IMR-90 (cell line): ENCODE measurements around the gene TSGA10. TPM values are rescaled to one million over a fixed set of nuclear protein-coding genes. Genes with fewer than 3 reads are reported as not detected.

ENCODE experiments used
- ATAC-seq: fragments of 200-7000 bp; cut with Tn5 transposase; 2 replicates; pipeline ENCODE4 v1.9.1; 2020; ENCODE audit warnings: low read depth, mild to moderate bottlenecking, moderate library complexity
- BruUV-seq: library from RNA; stranded (reverse); fragments of 400-500 nt; replicated peaks from 2 replicates; lab custom pipeline; 2021; lab: Mats Ljungman, UMichigan
- CTCF ChIA-PET: fragments of 300-600 bp; formaldehyde crosslinking; extraction: SDS; loops from one replicate; lab custom pipeline; 2021; ENCODE audit warnings: antibody characterized with exemption; lab: Yijun Ruan, JAX
- POLR2A ChIA-PET: fragments of 300-600 bp; sonication (Branson Sonifier 250); formaldehyde crosslinking; loops from one replicate; lab custom pipeline; 2022; ENCODE audit warnings: antibody characterized with exemption; ENCODE audit not compliant: unreplicated experiment; lab: Charles Lee
- DNase-seq: peaks from one replicate; pipeline ENCODE4 v3.0.0; 2013
- H2AFZ ChIP-seq: replicated peaks from 2 replicates; pipeline ENCODE3; 2013; ENCODE audit warnings: low read length, mild to moderate bottlenecking; ENCODE audit not compliant: poor library complexity
- H2AK5ac ChIP-seq: 2 replicates; pipeline ENCODE4 v1.6.1; 2013; ENCODE audit warnings: low read depth, low read length, inconsistent platforms
- H2AK9ac ChIP-seq: replicated peaks from 2 replicates; pipeline ENCODE3; 2013; ENCODE audit warnings: mild to moderate bottlenecking, low read depth, low read length, moderate library complexity; ENCODE audit not compliant: poor library complexity
- H2BK120ac ChIP-seq: 2 replicates; pipeline ENCODE4 v1.6.1; 2013; ENCODE audit warnings: low read depth, low read length, inconsistent platforms
- H2BK15ac ChIP-seq: 3 replicates; pipeline ENCODE4 v1.6.1; 2013; ENCODE audit warnings: low read depth, low read length, inconsistent platforms
- H2BK20ac ChIP-seq: 2 replicates; pipeline ENCODE4 v1.6.1; 2013; ENCODE audit warnings: low read depth, mild to moderate bottlenecking, inconsistent platforms, low read length, moderate library complexity
- H2BK5ac ChIP-seq: 2 replicates; pipeline ENCODE4 v1.6.1; 2013; ENCODE audit warnings: mild to moderate bottlenecking, low read depth, low read length, inconsistent platforms; ENCODE audit not compliant: poor library complexity, severe bottlenecking
- H3K14ac ChIP-seq: replicated peaks from 2 replicates; pipeline ENCODE4 v1.6.1; 2013; ENCODE audit warnings: low read depth, low read length, inconsistent platforms
- H3K18ac ChIP-seq: 2 replicates; pipeline ENCODE4 v1.6.1; 2013; ENCODE audit warnings: low read depth, low read length, control low read depth
- H3K23ac ChIP-seq: 2 replicates; pipeline ENCODE4 v1.6.1; 2013; ENCODE audit warnings: low read depth, low read length, inconsistent platforms
- H3K27ac ChIP-seq: 2 replicates; pipeline ENCODE4 v1.5.1; 2013; ENCODE audit warnings: mild to moderate bottlenecking, control low read depth, low read length; ENCODE audit not compliant: insufficient read depth
- H3K27me3 ChIP-seq: 2 replicates; pipeline ENCODE4 v1.6.1; 2013; ENCODE audit warnings: low read length; ENCODE audit not compliant: control insufficient read depth, insufficient read depth
- H3K36me3 ChIP-seq: 2 replicates; pipeline ENCODE4 v1.6.1; 2013; ENCODE audit warnings: low read length, mixed read lengths; ENCODE audit not compliant: control insufficient read depth, insufficient read depth
- H3K4ac ChIP-seq: 2 replicates; pipeline ENCODE4 v1.6.1; 2013; ENCODE audit warnings: low read depth, low read length, inconsistent platforms
- H3K4me1 ChIP-seq: 2 replicates; pipeline ENCODE4 v1.6.1; 2013; ENCODE audit warnings: low read length, mixed read lengths; ENCODE audit not compliant: control insufficient read depth, insufficient read depth
- H3K4me2 ChIP-seq: 2 replicates; pipeline ENCODE4 v1.6.1; 2013; ENCODE audit warnings: low read depth, mild to moderate bottlenecking, control low read depth, low read length, moderate library complexity
- H3K4me3 ChIP-seq: 2 replicates; pipeline ENCODE4 v1.5.1; 2013; ENCODE audit warnings: low read depth, mild to moderate bottlenecking, control low read depth, low read length, moderate library complexity; ENCODE audit not compliant: insufficient read depth
- H3K56ac ChIP-seq: 2 replicates; pipeline ENCODE4 v1.6.1; 2013; ENCODE audit warnings: low read length, inconsistent platforms; ENCODE audit not compliant: insufficient read depth; ENCODE audit errors: extremely low read depth
- H3K79me1 ChIP-seq, 2 experiments: 2 replicates each; pipeline ENCODE4 v1.6.1; 2013; ENCODE audit warnings: low read length in 2 of 2, inconsistent platforms in 1 of 2, low read depth in 1 of 2
- H3K9ac ChIP-seq: 2 replicates; pipeline ENCODE4 v1.6.1; 2013; ENCODE audit warnings: low read depth, low read length, control low read depth
- H3K9me1 ChIP-seq: 2 replicates; pipeline ENCODE4 v1.6.1; 2013; ENCODE audit warnings: low read length, inconsistent platforms; ENCODE audit not compliant: insufficient read depth
- H3K9me3 ChIP-seq: 2 replicates; pipeline ENCODE4 v1.6.1; 2013; ENCODE audit warnings: low read length; ENCODE audit not compliant: control insufficient read depth, insufficient read depth
- H4K20me1 ChIP-seq: 2 replicates; pipeline ENCODE4 v1.6.1; 2013; ENCODE audit warnings: low read length, inconsistent platforms; ENCODE audit not compliant: insufficient read depth
- H4K5ac ChIP-seq: 2 replicates; pipeline ENCODE4 v1.6.1; 2013; ENCODE audit warnings: mild to moderate bottlenecking, low read depth, low read length, control low read depth
- H4K8ac ChIP-seq, 2 experiments: 2 replicates each; pipeline ENCODE4 v1.6.1; 2013; ENCODE audit warnings: low read depth in 2 of 2, low read length in 2 of 2, control low read depth in 1 of 2, inconsistent platforms in 1 of 2
- H4K91ac ChIP-seq: 2 replicates; pipeline ENCODE4 v1.6.1; 2013; ENCODE audit warnings: low read depth, low read length, inconsistent platforms; ENCODE audit not compliant: insufficient read depth
- BHLHE40 ChIP-seq: fragments of 150-350 bp; IDR thresholded peaks from 2 replicates; pipeline ENCODE4 v1.6.1; 2016; ENCODE audit warnings: mild to moderate bottlenecking, low read depth, low read length
- CEBPB ChIP-seq: IDR thresholded peaks from 2 replicates; pipeline ENCODE4 v1.6.1; 2012; ENCODE audit warnings: low read depth, low read length, improper control_type of control experiment
- CHD1 ChIP-seq: IDR thresholded peaks from 2 replicates; pipeline ENCODE4 v1.6.1; 2012; ENCODE audit warnings: low read depth, low read length, improper control_type of control experiment
- FOS ChIP-seq: fragments of 150-350 bp; IDR thresholded peaks from 2 replicates; pipeline ENCODE4 v1.6.1; 2016; ENCODE audit warnings: low read depth, low read length
- MAFK ChIP-seq: IDR thresholded peaks from 2 replicates; pipeline ENCODE4 v1.6.1; 2012; ENCODE audit warnings: low read depth, low read length, improper control_type of control experiment
- MAZ ChIP-seq: IDR thresholded peaks from 2 replicates; pipeline ENCODE4 v1.6.1; 2012; ENCODE audit warnings: low read depth, mild to moderate bottlenecking, low read length, improper control_type of control experiment, moderate library complexity, borderline replicate concordance
- MXI1 ChIP-seq: IDR thresholded peaks from 2 replicates; pipeline ENCODE4 v1.6.1; 2012; ENCODE audit warnings: low read depth, mild to moderate bottlenecking, low read length, moderate library complexity, borderline replicate concordance
- NFE2L2 ChIP-seq: fragments of 150-350 bp; IDR thresholded peaks from 2 replicates; pipeline ENCODE4 v1.6.1; 2016; ENCODE audit warnings: low read depth, mild to moderate bottlenecking, low read length
- POLR2A ChIP-seq: IDR thresholded peaks from 2 replicates; pipeline ENCODE4 v1.6.1; 2012; ENCODE audit warnings: mild to moderate bottlenecking, low read depth, low read length
- RAD21 ChIP-seq: IDR thresholded peaks from 2 replicates; pipeline ENCODE4 v1.6.1; 2012; ENCODE audit warnings: low read length, improper control_type of control experiment
- RCOR1 ChIP-seq: IDR thresholded peaks from 2 replicates; pipeline ENCODE4 v1.6.1; 2012; ENCODE audit warnings: mild to moderate bottlenecking, low read length, improper control_type of control experiment; ENCODE audit not compliant: insufficient replicate concordance
- SMC3 ChIP-seq: fragments of 150-350 bp; IDR thresholded peaks from 2 replicates; pipeline ENCODE4 v1.6.1; 2016; ENCODE audit warnings: low read depth, mild to moderate bottlenecking, antibody characterized with exemption, low read length, moderate library complexity
- USF2 ChIP-seq: fragments of 150-350 bp; IDR thresholded peaks from 2 replicates; pipeline ENCODE4 v1.6.1; 2017; ENCODE audit warnings: mild to moderate bottlenecking, antibody characterized with exemption, low read length, low read depth
- WGBS, 2 experiments: methylation state at CpG; one replicate each; pipeline versions ENCODE4 v1.1.5 to v1.1.7; 2013; ENCODE audit warnings: missing lambda C conversion rate in 2 of 2; ENCODE audit not compliant: insufficient read length in 1 of 2; ENCODE audit errors: extremely low coverage in 2 of 2; 5-methylcytosine and 5-hydroxymethylcytosine counted together
- dilution Hi-C: fragments of 300-500 bp; cut with HindIII; formaldehyde crosslinking; loops from one replicate; pipeline ENCODE4 v1.14.3; 2018; ENCODE audit warnings: low sequenced_read_pairs; ENCODE audit not compliant: unreplicated experiment
- in situ Hi-C: fragments of 300-500 bp; cut with MboI; formaldehyde crosslinking; loops from 3 replicates; pipeline ENCODE4 v1.14.3; 2019; ENCODE audit warnings: low sequenced_read_pairs, inconsistent platforms, mixed read lengths
- intact Hi-C: fragments of 100-400 bp; cut with micrococcal nuclease; formaldehyde crosslinking; loops from 2 replicates; pipeline ENCODE4 v1.10.0; 2022
- polyA plus RNA-seq, 3 experiments: library from polyadenylated mRNA; depleted of rRNA; stranded (reverse); fragments of >200 nt; gene quantifications; 2 replicates each; pipeline ENCODE4 v1.2.3, GENCODE V29; 2012; ENCODE audit warnings: low replicate concordance in 1 of 3
- total RNA-seq: library from RNA; depleted of rRNA; stranded (reverse); fragments of >200 nt; gene quantifications from 2 replicates; pipeline ENCODE4 v1.2.3, GENCODE V29; 2012
- TF ChIP-seq, protein P1 (sequence below): fragments of 150-350 bp; IDR thresholded peaks from 2 replicates; pipeline ENCODE4 v1.6.1; 2016; ENCODE audit warnings: low read depth, mild to moderate bottlenecking, low read length, moderate library complexity, borderline replicate concordance
- TF ChIP-seq, protein P2 (sequence below): conservative IDR thresholded peaks from 2 replicates; pipeline ENCODE4 v1.5.1; 2012; ENCODE audit warnings: mild to moderate bottlenecking, low read depth, low read length, improper control_type of control experiment

Gene TSGA10
- total and polyA plus RNA-seq, 2 of the 4 experiments (the other 2 are of a cell fraction): 0.32 to 0.54 TPM

GRCh38 chr2:99201959-99202678 is 47.4 kb upstream of the TSGA10 start:
- H2AFZ ChIP-seq: peak overlapping the region; percentile 45
- no peak overlapping the region for H4K5ac ChIP-seq
- H3K4ac ChIP-seq: no peak overlapping the region
- H2BK20ac ChIP-seq: no peak overlapping the region
- H2AK9ac ChIP-seq: peak overlapping the region; percentile 31
- no peak overlapping the region for H3K23ac ChIP-seq
- H3K18ac ChIP-seq: no peak overlapping the region
- ChIA-PET POLR2A (no interaction called here), CTCF (interaction anchor here (0.6 kb wide), 1 partner anchor 12 kb away, joined by 3 read pairs; no protein-coding TSS in a partner anchor)
- no peak overlapping the region for H4K8ac ChIP-seq
- no peak overlapping the region for H4K91ac ChIP-seq
- H3K27me3 ChIP-seq: no peaks in the 10 kb centered on the region
- H3K9me1 ChIP-seq: peaks cover 2% of the 10 kb centered on the region; the same call in 1 of the 2 replicates
- H2BK120ac ChIP-seq: no peak overlapping the region
- no peaks in the 10 kb centered on the region for H4K20me1 ChIP-seq
- no TSS peak for BruUV-seq
- WGBS, 2 experiments: 100% methylated on average over 1 of the region's 4 CpGs; no CpG with 5 or more reads in 1 of the 2 experiments
- intact Hi-C loops (no loop called here), in situ Hi-C loops (no loop called here), dilution Hi-C loops (no loop called here)
- no peak overlapping the region for H3K14ac ChIP-seq
- no peak overlapping the region for H3K4me2 ChIP-seq
- no peaks in the 10 kb centered on the region for H3K79me1 ChIP-seq
- H2AK5ac ChIP-seq: no peak overlapping the region
- peaks cover 6% of the 10 kb centered on the region; the same call in 1 of the 2 replicates for H3K36me3 ChIP-seq
- no peak overlapping the region for H3K56ac ChIP-seq
- no peak overlapping the region for H3K9ac ChIP-seq
- no peaks in the 10 kb centered on the region for H3K9me3 ChIP-seq
- H2BK5ac ChIP-seq: no peak overlapping the region
- H3K4me1 ChIP-seq: no peaks in the 10 kb centered on the region
- H3K4me3 ChIP-seq: no peak overlapping the region
- no peak overlapping the region for H2BK15ac ChIP-seq
- ATAC-seq (no peak), DNase-seq (no peak)
- no peak overlapping the region for H3K27ac ChIP-seq
- no peak for TF ChIP-seq RCOR1
- TF ChIP-seq, protein P1, sequence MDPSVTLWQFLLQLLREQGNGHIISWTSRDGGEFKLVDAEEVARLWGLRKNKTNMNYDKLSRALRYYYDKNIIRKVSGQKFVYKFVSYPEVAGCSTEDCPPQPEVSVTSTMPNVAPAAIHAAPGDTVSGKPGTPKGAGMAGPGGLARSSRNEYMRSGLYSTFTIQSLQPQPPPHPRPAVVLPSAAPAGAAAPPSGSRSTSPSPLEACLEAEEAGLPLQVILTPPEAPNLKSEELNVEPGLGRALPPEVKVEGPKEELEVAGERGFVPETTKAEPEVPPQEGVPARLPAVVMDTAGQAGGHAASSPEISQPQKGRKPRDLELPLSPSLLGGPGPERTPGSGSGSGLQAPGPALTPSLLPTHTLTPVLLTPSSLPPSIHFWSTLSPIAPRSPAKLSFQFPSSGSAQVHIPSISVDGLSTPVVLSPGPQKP: no peak
- TF ChIP-seq NFE2L2: no peak
- no peak for TF ChIP-seq BHLHE40
- TF ChIP-seq, protein P2, sequence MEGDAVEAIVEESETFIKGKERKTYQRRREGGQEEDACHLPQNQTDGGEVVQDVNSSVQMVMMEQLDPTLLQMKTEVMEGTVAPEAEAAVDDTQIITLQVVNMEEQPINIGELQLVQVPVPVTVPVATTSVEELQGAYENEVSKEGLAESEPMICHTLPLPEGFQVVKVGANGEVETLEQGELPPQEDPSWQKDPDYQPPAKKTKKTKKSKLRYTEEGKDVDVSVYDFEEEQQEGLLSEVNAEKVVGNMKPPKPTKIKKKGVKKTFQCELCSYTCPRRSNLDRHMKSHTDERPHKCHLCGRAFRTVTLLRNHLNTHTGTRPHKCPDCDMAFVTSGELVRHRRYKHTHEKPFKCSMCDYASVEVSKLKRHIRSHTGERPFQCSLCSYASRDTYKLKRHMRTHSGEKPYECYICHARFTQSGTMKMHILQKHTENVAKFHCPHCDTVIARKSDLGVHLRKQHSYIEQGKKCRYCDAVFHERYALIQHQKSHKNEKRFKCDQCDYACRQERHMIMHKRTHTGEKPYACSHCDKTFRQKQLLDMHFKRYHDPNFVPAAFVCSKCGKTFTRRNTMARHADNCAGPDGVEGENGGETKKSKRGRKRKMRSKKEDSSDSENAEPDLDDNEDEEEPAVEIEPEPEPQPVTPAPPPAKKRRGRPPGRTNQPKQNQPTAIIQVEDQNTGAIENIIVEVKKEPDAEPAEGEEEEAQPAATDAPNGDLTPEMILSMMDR: no peak
- no peak for TF ChIP-seq SMC3
- TF ChIP-seq POLR2A: no peak
- no peak for TF ChIP-seq MXI1
- TF ChIP-seq CEBPB: no peak
- no peak for TF ChIP-seq FOS
- no peak for TF ChIP-seq CHD1
- no peak for TF ChIP-seq RAD21
- no peak for TF ChIP-seq MAZ
- TF ChIP-seq USF2: no peak
- no peak for TF ChIP-seq MAFK
